BJ (cell line): ENCODE results near the gene PPP3CB. TPM values are rescaled to one million over a fixed set of nuclear protein-coding genes. Genes with fewer than 3 reads are reported as not detected.

Source experiments
- CTCF ChIA-PET: fragments of 350-600 bp; formaldehyde crosslinking; extraction: SDS; loops from one replicate; lab custom pipeline; 2021; ENCODE audit warnings: antibody characterized with exemption, inconsistent platforms; lab: Yijun Ruan, JAX
- POLR2A ChIA-PET: fragments of 300-600 bp; sonication (Branson Sonifier 250); formaldehyde crosslinking; extraction: SDS; loops from one replicate; lab custom pipeline; 2021; ENCODE audit warnings: antibody characterized with exemption; lab: Charles Lee
- DNase-seq: peaks from one replicate; pipeline ENCODE4 v3.0.0-alpha.2; 2011; ENCODE audit warnings: low read depth
- H3K27me3 ChIP-seq: 2 replicates; pipeline ENCODE4 v1.6.0; 2011; ENCODE audit warnings: low read length; ENCODE audit not compliant: control insufficient read depth, insufficient read depth
- H3K36me3 ChIP-seq: 2 replicates; pipeline ENCODE4 v1.5.1; 2011; ENCODE audit warnings: low read length; ENCODE audit not compliant: control insufficient read depth, insufficient read depth
- H3K4me3 ChIP-seq: 2 replicates; pipeline ENCODE4 v1.5.1; 2011; ENCODE audit warnings: low read depth, mild to moderate bottlenecking, control low read depth, low read length
- polyA plus RNA-seq: library from polyadenylated mRNA; depleted of rRNA; stranded (reverse); fragments of >200 nt; gene quantifications from 2 replicates; pipeline ENCODE4 v1.2.3, GENCODE V29; 2011
- TF ChIP-seq, protein P1 (sequence below): IDR thresholded peaks from 2 replicates; pipeline ENCODE4 v1.5.1; 2011; ENCODE audit warnings: low read depth, mild to moderate bottlenecking, control low read depth, inconsistent platforms, low read length, moderate library complexity; ENCODE audit not compliant: insufficient read depth

Gene PPP3CB
- polyA plus RNA-seq, 1 experiment, result 11.7 TPM

DNA sequence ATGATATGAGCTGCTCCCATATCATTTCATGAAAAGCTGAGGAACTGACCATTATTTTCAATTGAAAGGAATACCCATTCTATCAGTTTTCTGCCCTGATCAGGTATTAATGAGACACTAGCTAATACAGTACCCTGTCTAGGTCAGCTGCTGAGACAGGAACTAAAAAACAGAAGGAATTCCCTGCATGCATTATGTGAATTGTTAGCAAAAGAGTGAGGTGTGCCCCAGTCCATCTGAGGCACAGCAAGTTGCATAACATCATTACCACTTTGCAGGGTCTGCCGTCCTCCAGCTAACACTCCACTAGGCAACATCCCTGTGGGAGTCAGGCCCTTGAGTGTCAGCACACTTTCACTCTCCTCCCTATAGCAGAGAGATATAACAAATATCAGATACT is 51.4 kb downstream of the PPP3CB start:
- POLR2A ChIA-PET, result no interaction called here
- CTCF ChIA-PET, result no interaction called here
- TF ChIP-seq, protein P1, sequence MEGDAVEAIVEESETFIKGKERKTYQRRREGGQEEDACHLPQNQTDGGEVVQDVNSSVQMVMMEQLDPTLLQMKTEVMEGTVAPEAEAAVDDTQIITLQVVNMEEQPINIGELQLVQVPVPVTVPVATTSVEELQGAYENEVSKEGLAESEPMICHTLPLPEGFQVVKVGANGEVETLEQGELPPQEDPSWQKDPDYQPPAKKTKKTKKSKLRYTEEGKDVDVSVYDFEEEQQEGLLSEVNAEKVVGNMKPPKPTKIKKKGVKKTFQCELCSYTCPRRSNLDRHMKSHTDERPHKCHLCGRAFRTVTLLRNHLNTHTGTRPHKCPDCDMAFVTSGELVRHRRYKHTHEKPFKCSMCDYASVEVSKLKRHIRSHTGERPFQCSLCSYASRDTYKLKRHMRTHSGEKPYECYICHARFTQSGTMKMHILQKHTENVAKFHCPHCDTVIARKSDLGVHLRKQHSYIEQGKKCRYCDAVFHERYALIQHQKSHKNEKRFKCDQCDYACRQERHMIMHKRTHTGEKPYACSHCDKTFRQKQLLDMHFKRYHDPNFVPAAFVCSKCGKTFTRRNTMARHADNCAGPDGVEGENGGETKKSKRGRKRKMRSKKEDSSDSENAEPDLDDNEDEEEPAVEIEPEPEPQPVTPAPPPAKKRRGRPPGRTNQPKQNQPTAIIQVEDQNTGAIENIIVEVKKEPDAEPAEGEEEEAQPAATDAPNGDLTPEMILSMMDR, result no peak
- H3K27me3 ChIP-seq, result no peaks in the 10 kb centered on the region
- H3K4me3 ChIP-seq, result no peak overlapping the region
- H3K36me3 ChIP-seq, result no peaks in the 10 kb centered on the region; the same call in 1 of the 2 replicates
- no peak for DNase-seq

DNA sequence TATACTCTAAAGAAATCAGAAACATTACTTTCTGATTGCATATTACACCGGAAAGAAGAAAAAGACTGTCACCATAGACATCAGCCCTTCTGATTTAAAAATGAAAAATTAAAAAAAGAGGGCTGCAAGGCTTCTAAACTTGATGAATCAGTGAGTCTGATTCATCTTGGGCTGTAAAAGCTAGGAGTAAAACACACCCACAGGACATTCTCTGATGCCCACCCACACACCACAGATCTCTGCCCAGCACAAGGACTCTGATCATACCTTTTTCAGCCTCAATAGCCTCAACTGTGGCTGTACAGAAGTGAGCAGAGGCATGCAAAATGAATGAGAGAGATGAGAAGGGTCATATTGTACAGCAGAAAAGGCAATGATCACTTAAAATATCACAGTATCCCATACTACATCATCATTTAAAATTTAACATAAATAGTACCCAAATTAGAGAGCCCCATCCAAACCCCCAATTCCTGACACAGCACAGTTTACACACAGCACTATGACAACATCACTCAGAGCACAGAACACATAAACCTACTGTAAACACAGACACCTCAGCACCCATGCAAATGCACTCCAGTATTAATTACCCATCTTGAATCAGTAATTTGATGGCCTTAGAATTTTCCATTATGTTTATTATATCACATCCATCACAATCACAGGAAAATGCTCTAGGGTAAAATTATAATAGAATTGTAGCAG is 56.1 kb downstream of the PPP3CB start:
- peak; percentile 35 for DNase-seq
- H3K36me3 ChIP-seq, result peaks cover 2% of the 10 kb centered on the region
- ChIA-PET POLR2A (no interaction called here), CTCF (no interaction called here)
- H3K27me3 ChIP-seq, result no peaks in the 10 kb centered on the region
- H3K4me3 ChIP-seq, result no peak overlapping the region
- TF ChIP-seq, protein P1, result no peak

DNA sequence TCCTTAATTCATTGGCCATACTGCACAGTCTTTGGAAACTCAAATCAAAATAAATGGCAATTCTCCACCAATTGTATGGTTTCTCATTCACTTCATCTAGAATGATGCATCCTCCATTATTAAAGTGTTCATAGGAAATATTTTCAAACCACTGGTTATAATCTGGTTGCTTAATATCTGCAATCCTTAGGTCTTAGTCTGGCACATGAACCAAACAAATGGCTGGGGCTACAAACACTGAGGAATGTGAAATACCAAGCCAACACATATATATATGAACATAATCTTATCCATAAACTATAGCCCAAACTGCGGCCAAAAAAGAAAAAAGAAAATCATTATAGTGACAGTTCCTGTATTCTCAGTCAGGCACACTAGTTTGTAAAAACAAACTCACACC is 56.8 kb downstream of the PPP3CB start:
- no peak for DNase-seq
- TF ChIP-seq, protein P1, result no peak
- CTCF ChIA-PET, result interaction anchor here (0.6 kb wide), 1 partner anchor 700 kb away, joined by 3 read pairs; no protein-coding TSS in a partner anchor
- peaks cover 2% of the 10 kb centered on the region; the same call in 1 of the 2 replicates for H3K36me3 ChIP-seq
- no peak overlapping the region for H3K4me3 ChIP-seq
- POLR2A ChIA-PET, result no interaction called here
- H3K27me3 ChIP-seq, result no peaks in the 10 kb centered on the region

DNA sequence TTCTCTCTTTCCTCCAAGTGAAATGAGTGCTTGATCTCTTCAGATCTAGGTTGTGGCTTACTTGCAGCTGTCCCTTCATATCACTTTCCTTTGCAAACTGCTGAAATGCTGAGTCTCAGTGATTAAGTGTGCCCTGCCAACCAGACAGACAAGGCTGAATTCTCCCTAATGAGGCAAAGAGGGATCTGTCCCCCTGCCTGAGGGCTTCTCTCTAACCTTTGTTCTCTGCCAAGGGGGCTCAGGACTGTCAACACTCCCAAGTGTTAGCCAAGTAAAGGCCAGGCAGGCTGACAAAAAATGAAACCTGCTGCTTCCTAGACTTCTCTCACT is 62.3 kb downstream of the PPP3CB start, which contains the start of gene MSS51:
MSS51 (minus strand) TSS at position 24 of the 330 bp plus-strand sequence. CDS start 5,277 bp downstream, outside the sequence.
- CTCF ChIA-PET, result interaction anchor here (0.6 kb wide), 1 partner anchor 102 kb away, joined by 3 read pairs; no protein-coding TSS in a partner anchor
- Histone ChIP-seq H3K4me3 (no peak within 1 kb of the TSS), H3K36me3 (peaks cover 2% of the 10 kb centered on the region; the same call in 1 of the 2 replicates), H3K27me3 (no peaks in the 10 kb centered on the region)
- TF ChIP-seq, protein P1, result no peak
- no peak for DNase-seq
- POLR2A ChIA-PET, result no interaction called here

DNA sequence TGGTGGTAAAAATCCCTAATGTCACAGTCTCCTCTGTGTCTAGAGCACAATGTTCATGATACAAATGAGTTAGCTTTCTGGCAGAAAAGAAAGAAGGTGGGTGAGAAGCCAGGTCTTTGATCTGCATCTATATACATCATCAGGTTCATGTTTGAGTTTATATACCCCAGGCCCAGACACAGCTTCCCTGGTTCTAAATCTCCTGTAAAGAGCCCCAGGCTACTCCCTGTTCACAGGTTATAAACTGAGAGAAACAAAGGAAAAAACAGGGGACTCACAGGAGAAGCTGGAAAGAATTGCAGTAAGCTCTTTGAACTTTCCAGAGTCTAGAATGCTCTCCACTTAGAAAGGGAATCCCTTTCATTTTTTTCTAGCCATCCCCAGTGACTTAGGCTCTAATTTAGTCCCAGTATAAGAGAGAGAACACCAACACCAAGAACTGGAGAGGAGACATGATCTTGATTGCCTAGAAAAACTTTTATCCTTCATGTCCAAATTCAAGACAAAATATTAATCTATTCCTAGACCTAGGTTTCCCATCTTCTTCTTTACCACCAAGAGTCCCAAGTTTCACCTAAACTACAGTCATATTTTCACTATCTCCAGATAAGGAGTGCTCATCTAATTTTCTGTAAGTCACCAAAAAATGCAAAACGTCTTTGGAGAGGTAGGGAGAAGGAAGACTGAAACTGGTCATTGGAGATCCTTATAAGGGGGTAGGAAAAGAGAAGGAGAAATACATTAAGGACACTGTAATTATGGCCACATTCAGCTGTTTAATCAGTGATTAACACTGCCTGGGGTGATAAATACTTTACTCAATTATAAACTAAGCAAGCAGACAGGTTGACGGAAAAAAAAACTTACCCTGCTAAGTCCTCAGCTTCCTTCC is 62.9 kb downstream of the PPP3CB start:
- TF ChIP-seq, protein P1, result no peak
- ChIA-PET CTCF (interaction anchor here (0.6 kb wide), 1 partner anchor 101 kb away, joined by 3 read pairs; no protein-coding TSS in a partner anchor), POLR2A (no interaction called here)
- H3K4me3 ChIP-seq, result no peak overlapping the region
- H3K36me3 ChIP-seq, result peaks cover 1% of the 10 kb centered on the region; the same call in 1 of the 2 replicates
- DNase-seq, result no peak
- no peaks in the 10 kb centered on the region for H3K27me3 ChIP-seq
